Esophagus muscularis mucosa (tissue), 4 donors: ENCODE results near the gene SLC22A4. TPM values are rescaled to one million over a fixed set of nuclear protein-coding genes. Genes with fewer than 3 reads are reported as not detected.
A peak's percentile ranks its signal among the peaks of the same experiment; 100 is the strongest.

Source experiments
- DNase-seq: peaks from one replicate; pipeline ENCODE4 v3.0.0-alpha.2; 2017; ENCODE audit errors: extremely low spot score
- H3K27ac ChIP-seq, 4 donors: fragments of 200-600 bp; sonication (generic); replicated peaks in 1 of 4; 1 replicate in 3 of 4; 2 replicates in 1 of 4; pipeline ENCODE4 v1.5.1; 2016 to 2019; ENCODE audit warnings: mild to moderate bottlenecking in 1 of 4
- H3K27me3 ChIP-seq, 4 donors: fragments of 200-600 bp; sonication (generic); one replicate each; pipeline versions ENCODE4 v1.5.1 to v1.6.0; 2016 to 2019
- H3K36me3 ChIP-seq, 4 donors: fragments of 200-600 bp; sonication (generic); one replicate each; pipeline ENCODE4 v1.5.1; 2016 to 2019
- H3K4me1 ChIP-seq, 4 donors: fragments of 200-600 bp; sonication (generic); one replicate each; pipeline ENCODE4 v1.5.1; 2016 to 2019
- H3K4me3 ChIP-seq, 4 donors: fragments of 200-600 bp; sonication (generic); 1 replicate in 2 of 4; 2 replicates in 2 of 4; pipeline ENCODE4 v1.5.1; 2016 to 2019; ENCODE audit warnings: mild to moderate bottlenecking in 4 of 4, moderate library complexity in 1 of 4
- H3K9me3 ChIP-seq, 4 donors: fragments of 200-600 bp; sonication (generic); 1 replicate in 3 of 4; 2 replicates in 1 of 4; pipeline ENCODE4 v1.5.1; 2016 to 2019
- EP300 ChIP-seq: sonication (generic); formaldehyde crosslinking; IDR thresholded peaks from one replicate; pipeline ENCODE4 v1.6.1; 2017; ENCODE audit warnings: antibody characterized with exemption
- POLR2A ChIP-seq: fragments of 450-650 bp; IDR thresholded peaks from one replicate; pipeline ENCODE4 v1.6.1; 2017; ENCODE audit warnings: antibody characterized with exemption, moderate library complexity, mild to moderate bottlenecking, low read depth
- POLR2AphosphoS5 ChIP-seq, 2 donors: sonication (generic); formaldehyde crosslinking; IDR thresholded peaks; one replicate each; pipeline ENCODE4 v1.6.1; 2017; ENCODE audit warnings: antibody characterized with exemption in 2 of 2
- WGBS: methylation state at CpG from one replicate; pipeline ENCODE4 v1.1.5; 2018; 5-methylcytosine and 5-hydroxymethylcytosine counted together
- intact Hi-C: fragments of 100-400 bp; cut with DNase I; formaldehyde crosslinking; loops from one replicate; pipeline ENCODE4 v1.15.1; 2023
- total RNA-seq, 4 donors: library from RNA; depleted of rRNA; stranded (reverse); fragments of >200 nt; gene quantifications; one replicate each; pipeline versions ENCODE4 v1.1.0 to v1.2.1, GENCODE V29; 2016
- TF ChIP-seq, protein P1 (sequence below), 3 experiments: fragments of 200-600 bp in 2 of 3; fragments of 450-650 bp in 1 of 3; sonication (generic) in 2 of 3; IDR thresholded peaks; one replicate each; pipeline ENCODE4 v1.5.1; 2017 to 2019; ENCODE audit warnings: antibody characterized with exemption in 3 of 3, mild to moderate bottlenecking in 2 of 3, moderate library complexity in 1 of 3

Gene SLC22A4
- total RNA-seq, 4 donors from 2014 or later: 0.42 to 1.7 (median 1.0) TPM

DNA sequence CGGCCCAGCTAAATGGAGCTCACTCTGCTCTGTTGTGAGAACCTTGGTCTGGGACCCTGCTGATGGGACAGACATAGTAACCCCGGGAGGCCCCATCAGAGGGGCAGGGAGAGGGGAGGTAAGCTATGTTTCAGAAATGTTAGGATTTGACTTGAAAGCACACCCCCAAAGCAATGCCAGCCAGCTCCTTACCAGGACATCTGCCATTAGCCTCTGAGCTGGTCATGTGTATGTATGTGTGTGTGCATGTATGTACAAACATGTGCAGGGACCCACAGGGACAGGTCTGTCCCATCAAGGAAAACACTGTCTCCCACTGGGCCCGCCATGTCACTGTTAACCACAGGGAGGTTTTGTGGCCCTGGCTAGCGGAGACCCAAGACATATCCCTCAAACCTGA, 14.5 kb downstream of the SLC22A4 start:
- H3K4me3 ChIP-seq: no peak overlapping the region
- no peaks in the 10 kb centered on the region for H3K27me3 ChIP-seq
- no peak overlapping the region for H3K27ac ChIP-seq
- intact Hi-C loops: no loop called here
- WGBS: 82% methylated on average over 4 of the region's 4 CpGs
- H3K4me1 ChIP-seq: no peaks in the 10 kb centered on the region
- peak; percentile 79 for DNase-seq
- H3K9me3 ChIP-seq: peaks cover 0 to 16% (median 10%) of the 10 kb centered on the region in 4 donors
- no peak for TF ChIP-seq POLR2AphosphoS5 (IDR thresholded peaks at IDR 0.05)
- TF ChIP-seq EP300: no peak
- TF ChIP-seq POLR2A: no peak
- TF ChIP-seq, protein P1, sequence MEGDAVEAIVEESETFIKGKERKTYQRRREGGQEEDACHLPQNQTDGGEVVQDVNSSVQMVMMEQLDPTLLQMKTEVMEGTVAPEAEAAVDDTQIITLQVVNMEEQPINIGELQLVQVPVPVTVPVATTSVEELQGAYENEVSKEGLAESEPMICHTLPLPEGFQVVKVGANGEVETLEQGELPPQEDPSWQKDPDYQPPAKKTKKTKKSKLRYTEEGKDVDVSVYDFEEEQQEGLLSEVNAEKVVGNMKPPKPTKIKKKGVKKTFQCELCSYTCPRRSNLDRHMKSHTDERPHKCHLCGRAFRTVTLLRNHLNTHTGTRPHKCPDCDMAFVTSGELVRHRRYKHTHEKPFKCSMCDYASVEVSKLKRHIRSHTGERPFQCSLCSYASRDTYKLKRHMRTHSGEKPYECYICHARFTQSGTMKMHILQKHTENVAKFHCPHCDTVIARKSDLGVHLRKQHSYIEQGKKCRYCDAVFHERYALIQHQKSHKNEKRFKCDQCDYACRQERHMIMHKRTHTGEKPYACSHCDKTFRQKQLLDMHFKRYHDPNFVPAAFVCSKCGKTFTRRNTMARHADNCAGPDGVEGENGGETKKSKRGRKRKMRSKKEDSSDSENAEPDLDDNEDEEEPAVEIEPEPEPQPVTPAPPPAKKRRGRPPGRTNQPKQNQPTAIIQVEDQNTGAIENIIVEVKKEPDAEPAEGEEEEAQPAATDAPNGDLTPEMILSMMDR (IDR thresholded peaks at IDR 0.05): no peak
- peaks cover 0 to 5% (median 1%) of the 10 kb centered on the region in 4 donors for H3K36me3 ChIP-seq

DNA sequence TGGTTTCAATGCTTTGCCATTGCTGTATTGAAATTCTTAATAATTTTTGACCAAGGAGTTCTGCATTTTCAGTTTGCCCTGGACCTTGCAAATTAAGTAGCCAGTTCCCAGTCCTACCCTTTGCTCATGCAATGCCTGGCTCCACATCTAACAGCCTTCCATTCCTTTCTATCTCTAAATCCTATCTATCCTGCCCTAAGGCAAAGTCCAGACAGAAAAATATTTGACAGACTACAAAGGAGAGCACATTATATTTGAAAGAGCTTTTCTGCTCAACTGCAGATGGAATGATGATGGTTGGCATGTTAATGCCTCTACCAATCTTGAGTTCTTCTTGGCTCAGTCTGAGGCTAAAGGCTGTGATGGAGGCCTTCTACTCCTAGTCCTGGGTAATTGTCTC, 15.5 kb downstream of the SLC22A4 start:
- peak; percentile 45 for DNase-seq
- H3K4me3 ChIP-seq: no peak overlapping the region
- TF ChIP-seq POLR2A (no peak), POLR2AphosphoS5 (IDR thresholded peaks at IDR 0.05) (no peak), EP300 (no peak)
- TF ChIP-seq, protein P1 (IDR thresholded peaks at IDR 0.05): no peak
- H3K36me3 ChIP-seq: peaks cover 0 to 6% (median 6%) of the 10 kb centered on the region in 4 donors
- intact Hi-C loops: no loop called here
- H3K27me3 ChIP-seq: no peaks in the 10 kb centered on the region
- H3K4me1 ChIP-seq: no peaks in the 10 kb centered on the region
- no peak overlapping the region for H3K27ac ChIP-seq
- H3K9me3 ChIP-seq: peaks cover 0 to 13% (median 10%) of the 10 kb centered on the region in 4 donors

DNA sequence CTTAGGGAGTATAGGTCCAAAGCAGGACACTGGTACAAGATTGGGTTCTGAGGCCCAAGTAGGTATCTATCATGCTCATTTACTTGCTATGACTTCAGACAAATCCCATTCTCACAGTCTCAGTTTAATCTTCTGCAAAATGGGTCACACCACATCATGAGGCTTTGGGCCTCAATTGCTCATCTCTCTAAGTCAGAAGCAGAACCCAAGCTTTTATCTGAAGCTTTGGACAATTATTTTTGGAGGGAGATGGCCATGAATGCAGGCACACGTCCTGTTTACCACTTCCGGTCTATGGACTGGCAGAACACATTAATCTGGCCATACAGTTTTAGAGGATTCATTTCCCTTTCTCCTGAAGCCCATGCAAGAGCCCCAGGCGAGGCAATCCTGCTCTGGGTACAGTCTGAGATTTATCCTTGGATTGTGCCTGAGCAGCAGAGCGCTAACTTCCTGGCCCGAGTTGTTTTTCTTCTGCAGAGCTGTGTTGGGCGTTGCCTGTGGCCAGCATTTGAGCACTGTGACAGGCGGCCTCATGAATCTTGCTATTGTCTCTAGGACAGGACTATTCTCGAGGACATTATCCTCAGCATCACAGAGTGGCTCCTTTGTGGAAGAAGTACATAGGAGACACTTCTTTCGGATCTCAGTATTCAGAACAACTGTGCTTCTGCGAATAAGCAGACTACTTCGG, 16.1 kb downstream of the SLC22A4 start:
- H3K27ac ChIP-seq: no peak overlapping the region
- intact Hi-C loops: no loop called here
- WGBS: 48% methylated on average over 11 of the region's 11 CpGs
- no peaks in the 10 kb centered on the region for H3K4me1 ChIP-seq
- peak; percentile 68 for DNase-seq
- H3K27me3 ChIP-seq: no peaks in the 10 kb centered on the region
- TF ChIP-seq, protein P1 (IDR thresholded peaks at IDR 0.05): no peak
- TF ChIP-seq POLR2AphosphoS5 (IDR thresholded peaks at IDR 0.05) (no peak), POLR2A (no peak), EP300 (no peak)
- H3K4me3 ChIP-seq: no peak overlapping the region
- peaks cover 0 to 7% (median 6%) of the 10 kb centered on the region in 4 donors for H3K36me3 ChIP-seq
- H3K9me3 ChIP-seq: peaks cover 0 to 7% (median 6%) of the 10 kb centered on the region in 4 donors

DNA sequence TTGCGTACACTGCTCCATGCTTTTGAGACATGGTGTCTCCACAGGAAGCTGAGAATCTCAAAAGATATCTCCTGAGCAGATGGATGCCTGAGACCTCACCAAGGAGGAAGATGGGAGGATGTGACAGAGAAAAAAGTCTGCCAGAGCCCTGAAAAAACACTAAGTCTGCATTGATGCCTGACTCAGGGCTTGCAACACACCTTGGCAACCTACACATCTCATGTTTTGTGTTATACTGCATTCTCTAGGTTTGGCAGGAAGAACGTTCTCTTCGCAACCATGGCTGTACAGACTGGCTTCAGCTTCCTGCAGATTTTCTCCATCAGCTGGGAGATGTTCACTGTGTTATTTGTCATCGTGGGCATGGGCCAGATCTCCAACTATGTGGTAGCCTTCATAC, 19.2 kb downstream of the SLC22A4 start:
- peaks cover 0 to 11% (median 8%) of the 10 kb centered on the region in 4 donors for H3K36me3 ChIP-seq
- H3K27me3 ChIP-seq: no peaks in the 10 kb centered on the region
- no peaks in the 10 kb centered on the region for H3K4me1 ChIP-seq
- no peak for DNase-seq
- intact Hi-C loops: no loop called here
- no peak overlapping the region for H3K27ac ChIP-seq
- TF ChIP-seq POLR2AphosphoS5 (IDR thresholded peaks at IDR 0.05): no peak
- TF ChIP-seq POLR2A: no peak
- TF ChIP-seq, protein P1 (IDR thresholded peaks at IDR 0.05): no peak
- TF ChIP-seq EP300: no peak
- 77% methylated on average over 3 of the region's 4 CpGs for WGBS
- H3K9me3 ChIP-seq: no peaks in the 10 kb centered on the region
- no peak overlapping the region for H3K4me3 ChIP-seq
